H1 (cell line): ENCODE data around the gene ENTPD6. TPM values are rescaled to one million over a fixed set of nuclear protein-coding genes. Genes with fewer than 3 reads are reported as not detected.

Source experiments
- RNF2 ChIP-seq: fragments of 200-900, 300-1000 bp; sonication (generic); IDR thresholded peaks from 2 replicates; pipeline ENCODE4 v1.7.1; 2016; ENCODE audit warnings: borderline replicate concordance, low read depth, mild to moderate bottlenecking, antibody characterized with exemption, low read length; ENCODE audit not compliant: poor library complexity, severe bottlenecking; ENCODE audit errors: missing control alignments
- polyA plus RNA-seq, 7 experiments: library from polyadenylated mRNA; depleted of rRNA in 3 of 7; stranded (reverse) in 5 of 7; unstranded in 2 of 7; fragments of >200 nt in 5 of 7; fragments of 200-250 nt in 2 of 7; gene quantifications; 1 replicate in 5 of 7; 2 replicates in 1 of 7; 4 replicates in 1 of 7; pipeline versions ENCODE4 v1.2.1 to v1.2.3, GENCODE V29; 2011 to 2013; ENCODE audit warnings: missing spikeins in 2 of 7, mixed read lengths in 2 of 7
- total RNA-seq: library from RNA; stranded (reverse); fragmentation: NEBNext Ultra II Directional; extraction: Animal tissue kit (Norgen Biotek cat#: 25700); gene quantifications from 2 replicates; pipeline ENCODE4 v1.2.1, GENCODE V29; 2021

The ENTPD6 gene
- total and polyA plus RNA-seq, 2 of the 8 experiments (the other 6 are each of a cell fraction or from before 2014, with no cell fraction given): 47.8 to 57.3 TPM

DNA sequence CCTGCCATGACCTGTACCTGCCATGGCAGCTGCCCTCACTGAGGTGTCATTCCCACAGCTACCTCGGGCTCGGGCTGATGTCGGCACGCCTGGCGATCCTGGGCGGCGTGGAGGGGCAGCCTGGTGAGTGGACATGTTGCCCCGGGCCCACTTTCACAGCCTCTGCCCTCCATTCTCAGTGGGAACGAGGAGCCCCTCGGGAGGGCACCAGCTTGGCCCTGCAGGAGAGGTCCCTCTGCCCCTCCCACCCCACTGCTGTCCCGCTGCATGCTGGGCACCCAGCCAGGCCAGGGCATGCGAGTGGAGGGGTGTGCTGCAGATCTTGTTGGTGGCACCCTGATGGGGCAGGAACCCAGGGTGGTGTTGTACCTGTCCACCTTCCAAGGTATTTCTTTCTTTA, 23.0 kb downstream of the ENTPD6 start (continued):
- no peak for TF ChIP-seq RNF2
